HG03108 (cell line): ENCODE data around the gene HDGFL3.
"Not testable (repeated sequence)": the region's sequence is repeated elsewhere in the genome, so short reads cannot be mapped to it uniquely, and the experiment has no call there.

Experiments
- ATAC-seq: cut with Tn5 transposase; IDR thresholded peaks from one replicate; pipeline ENCODE4 v1.9.1; 2021; ENCODE audit warnings: moderate library complexity; ENCODE audit not compliant: unreplicated experiment

Gene HDGFL3

DNA sequence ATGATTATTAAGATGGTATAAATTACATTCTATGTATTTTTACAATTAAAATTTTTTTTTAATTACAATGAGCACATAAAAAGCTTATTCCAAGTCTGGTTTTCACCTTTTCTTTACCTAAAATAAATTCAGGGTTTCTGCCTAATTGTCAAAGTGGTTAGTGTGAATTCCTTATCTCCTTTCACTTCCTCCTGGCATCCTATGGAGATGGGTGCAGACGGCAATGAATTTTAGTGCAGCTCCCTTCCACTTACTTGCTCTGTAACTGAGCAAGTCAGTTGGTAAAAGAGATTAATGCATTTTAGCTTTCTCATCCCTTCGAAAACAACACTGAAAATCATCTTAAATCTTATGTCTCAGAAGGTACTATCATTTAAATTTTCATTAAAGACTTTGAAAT, 13.1 kb downstream of the HDGFL3 start:
- no peak for ATAC-seq

GRCh38 chr15:83193721-83194120, 13.9 kb downstream of the HDGFL3 start:
- ATAC-seq = no peak

- no peak for ATAC-seq
Measured at GRCh38 chr15:83192742-83193141, 14.9 kb downstream of the HDGFL3 start.

GRCh38 chr15:83190450-83190849, 17.2 kb downstream of the HDGFL3 start:
- ATAC-seq = no peak

- ATAC-seq = no peak
Measured at GRCh38 chr15:83185561-83185960, 22.1 kb downstream of the HDGFL3 start.

- no peak for ATAC-seq
Measured at GRCh38 chr15:83178869-83179325, 28.7 kb downstream of the HDGFL3 start.

DNA sequence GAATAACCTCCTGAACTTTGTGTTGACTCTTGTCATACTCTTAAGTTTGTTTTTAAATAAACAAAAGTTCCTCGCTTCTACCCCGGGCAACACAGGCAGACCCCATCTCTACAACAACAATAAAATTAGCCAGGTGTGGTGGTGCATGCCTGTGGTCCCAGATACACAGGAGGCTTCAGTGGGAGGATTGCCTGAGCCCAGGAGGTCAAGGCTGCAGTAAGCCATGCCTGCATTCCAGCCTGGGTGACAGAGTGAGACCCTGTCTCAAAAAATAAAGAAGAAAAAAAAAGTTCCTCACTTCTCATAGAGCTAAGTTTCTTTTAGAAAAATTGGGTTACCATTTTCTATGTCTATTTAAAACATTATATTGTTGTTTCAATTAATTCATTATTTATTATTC, 29.2 kb downstream of the HDGFL3 start:
- no peak for ATAC-seq

DNA sequence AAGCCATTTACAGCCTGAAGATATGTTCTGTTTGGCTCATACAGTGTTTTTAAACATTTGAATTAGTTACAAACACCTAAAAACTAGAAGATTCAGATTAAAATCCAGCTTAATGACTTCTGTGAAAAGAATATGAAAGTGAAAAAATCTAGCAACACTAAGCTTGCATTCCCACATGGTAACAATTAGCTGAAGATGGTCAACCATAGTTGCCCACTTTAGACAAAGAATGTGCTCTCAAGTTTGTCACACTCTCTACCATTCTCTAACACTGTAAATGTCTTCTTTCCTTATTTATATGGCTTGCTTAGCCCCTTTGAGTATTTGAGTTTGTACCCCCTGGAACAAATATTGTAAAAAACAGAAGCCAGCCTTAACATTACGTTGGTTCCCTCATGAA, 32.7 kb downstream of the HDGFL3 start:
- ATAC-seq = no peak

GRCh38 chr15:83170474-83171165, 37.0 kb downstream of the HDGFL3 start:
- ATAC-seq = no peak

DNA sequence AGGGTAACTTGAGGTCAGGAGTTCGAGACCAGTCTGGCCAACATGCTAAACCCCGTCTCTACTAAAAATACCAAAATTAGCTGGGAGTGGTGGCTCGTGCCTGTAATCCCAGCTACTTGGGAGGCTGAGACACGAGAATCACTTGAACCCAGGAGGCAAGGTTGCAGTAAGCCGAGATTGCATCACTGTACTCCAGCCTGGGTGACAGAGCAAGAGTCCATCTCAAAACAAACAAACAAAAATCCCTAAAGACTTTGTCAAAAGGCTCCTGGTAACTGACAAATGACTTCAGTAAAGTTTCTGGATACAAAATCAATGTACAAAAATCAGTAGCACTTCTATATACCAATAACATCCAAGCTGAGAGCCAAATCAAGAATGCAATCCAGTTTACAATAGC, 38.0 kb downstream of the HDGFL3 start:
- not testable (repeated sequence) for ATAC-seq

DNA sequence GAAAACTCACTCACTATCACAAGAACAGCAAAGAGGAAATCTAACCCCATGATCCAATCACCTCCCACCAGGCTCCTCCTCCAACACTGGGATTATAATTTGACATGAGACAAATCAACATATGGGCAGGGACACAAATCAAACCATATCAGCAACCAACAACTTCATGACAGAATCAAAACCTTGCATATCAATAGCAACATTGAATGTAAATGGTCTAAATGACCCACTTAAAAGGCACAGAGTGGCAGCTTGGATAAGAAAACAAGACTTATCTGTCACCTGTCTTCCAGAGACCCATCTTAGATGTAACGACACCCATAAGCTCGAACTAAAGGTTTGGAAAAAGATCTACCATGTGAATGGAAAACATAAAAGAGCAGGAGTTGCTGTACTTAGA, 40.8 kb downstream of the HDGFL3 start:
- ATAC-seq = no peak

GRCh38 chr15:83166218-83166617, 41.4 kb downstream of the HDGFL3 start:
- ATAC-seq = no peak

GRCh38 chr15:83164771-83165404, 42.7 kb downstream of the HDGFL3 start:
- ATAC-seq = no peak

GRCh38 chr15:83164111-83164770, 43.4 kb downstream of the HDGFL3 start:
- no peak for ATAC-seq

DNA sequence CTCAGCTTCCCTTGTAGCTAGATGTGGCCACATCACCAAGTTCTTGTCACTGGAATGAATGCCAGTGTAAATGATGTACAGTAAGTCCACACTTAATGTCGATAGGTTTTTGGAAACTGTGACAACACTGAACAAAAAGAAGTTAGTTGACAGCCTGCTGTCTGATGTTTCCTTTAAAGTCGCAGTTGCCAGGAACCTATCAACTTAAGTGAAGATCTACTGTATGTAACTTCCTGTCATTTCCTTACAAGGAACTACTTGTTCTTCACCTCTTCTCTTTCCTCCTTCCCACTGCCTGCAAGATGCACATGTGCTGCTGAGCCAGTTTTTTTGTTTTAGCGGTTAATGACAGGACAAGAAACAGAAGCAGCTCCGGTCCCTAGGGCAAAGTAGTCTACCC, 44.6 kb downstream of the HDGFL3 start:
- ATAC-seq = no peak

GRCh38 chr15:83160741-83161140, 46.9 kb downstream of the HDGFL3 start:
- no peak for ATAC-seq

GRCh38 chr15:83158393-83158792, 49.2 kb downstream of the HDGFL3 start:
- no peak for ATAC-seq

DNA sequence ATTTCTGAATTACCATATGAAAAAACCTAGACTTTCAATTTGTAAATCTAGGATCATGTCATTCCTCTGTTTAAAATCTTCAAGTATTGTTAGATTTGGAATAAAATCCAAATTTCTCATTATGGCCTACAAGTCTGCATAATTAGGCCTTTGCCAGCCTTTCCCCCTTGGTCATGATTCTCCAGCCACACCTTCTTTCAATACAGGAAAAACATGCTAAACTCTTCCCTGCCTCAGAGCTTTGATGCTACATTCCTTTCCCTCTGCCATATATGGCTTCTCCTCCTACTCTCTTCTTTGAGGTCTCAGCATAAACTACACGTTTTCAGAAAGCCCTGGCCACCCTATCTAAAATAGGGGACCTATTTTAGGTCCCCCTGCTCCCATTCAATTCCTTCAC, 51.7 kb downstream of the HDGFL3 start:
- ATAC-seq = no peak

GRCh38 chr15:83153288-83153687, 54.3 kb downstream of the HDGFL3 start:
- ATAC-seq = no peak

- ATAC-seq = no peak
Measured at GRCh38 chr15:83144771-83145170, 62.9 kb downstream of the HDGFL3 start.

- not testable (repeated sequence) for ATAC-seq
Measured at GRCh38 chr15:83142151-83142550, 65.5 kb downstream of the HDGFL3 start.

GRCh38 chr15:83132861-83133523, 74.6 kb downstream of the HDGFL3 start:
- ATAC-seq = no peak
